Measurements from ENCODE around the gene PLCB4.

DNA sequence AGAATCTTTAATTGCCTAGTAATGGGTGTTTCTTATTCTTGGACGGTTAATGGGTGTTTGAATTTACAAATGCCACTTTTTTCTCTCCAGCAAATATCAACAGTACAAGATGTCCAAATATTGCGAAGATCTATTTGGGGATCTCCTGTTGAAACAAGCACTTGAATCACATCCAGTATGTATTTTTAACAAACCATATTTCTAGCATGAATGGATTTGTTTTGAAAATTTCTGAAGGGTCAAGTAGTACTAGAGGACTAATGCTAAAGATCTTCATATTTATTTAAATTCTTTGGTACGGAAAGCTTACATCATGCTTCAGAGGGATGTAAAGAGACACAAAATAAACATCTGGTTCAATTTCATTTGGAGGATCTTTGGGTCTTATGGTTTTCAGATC, 321.6 kb downstream of the PLCB4 start:
- TF ChIP-seq CTCF (IDR thresholded peaks at IDR 0.05) (no peak), EZH2phosphoT487 (IDR thresholded peaks at IDR 0.05; ENCODE audit: borderline replicate concordance, low read depth) (no peak), RAD21 (IDR thresholded peaks at IDR 0.05; ENCODE audit: low read length) (no peak), EP300 (IDR thresholded peaks at IDR 0.05; ENCODE audit: borderline replicate concordance in 1 of 2, low read depth in 1 of 2, low read length in 1 of 2) (no peak), YY1 (IDR thresholded peaks at IDR 0.05; ENCODE audit: low read depth) (no peak), GATA2 (CRISPR knock-in tag; IDR thresholded peaks at IDR 0.05) (no peak), RCOR1 (IDR thresholded peaks at IDR 0.05; ENCODE audit: low read length) (no peak)
- TF ChIP-seq, protein P1, sequence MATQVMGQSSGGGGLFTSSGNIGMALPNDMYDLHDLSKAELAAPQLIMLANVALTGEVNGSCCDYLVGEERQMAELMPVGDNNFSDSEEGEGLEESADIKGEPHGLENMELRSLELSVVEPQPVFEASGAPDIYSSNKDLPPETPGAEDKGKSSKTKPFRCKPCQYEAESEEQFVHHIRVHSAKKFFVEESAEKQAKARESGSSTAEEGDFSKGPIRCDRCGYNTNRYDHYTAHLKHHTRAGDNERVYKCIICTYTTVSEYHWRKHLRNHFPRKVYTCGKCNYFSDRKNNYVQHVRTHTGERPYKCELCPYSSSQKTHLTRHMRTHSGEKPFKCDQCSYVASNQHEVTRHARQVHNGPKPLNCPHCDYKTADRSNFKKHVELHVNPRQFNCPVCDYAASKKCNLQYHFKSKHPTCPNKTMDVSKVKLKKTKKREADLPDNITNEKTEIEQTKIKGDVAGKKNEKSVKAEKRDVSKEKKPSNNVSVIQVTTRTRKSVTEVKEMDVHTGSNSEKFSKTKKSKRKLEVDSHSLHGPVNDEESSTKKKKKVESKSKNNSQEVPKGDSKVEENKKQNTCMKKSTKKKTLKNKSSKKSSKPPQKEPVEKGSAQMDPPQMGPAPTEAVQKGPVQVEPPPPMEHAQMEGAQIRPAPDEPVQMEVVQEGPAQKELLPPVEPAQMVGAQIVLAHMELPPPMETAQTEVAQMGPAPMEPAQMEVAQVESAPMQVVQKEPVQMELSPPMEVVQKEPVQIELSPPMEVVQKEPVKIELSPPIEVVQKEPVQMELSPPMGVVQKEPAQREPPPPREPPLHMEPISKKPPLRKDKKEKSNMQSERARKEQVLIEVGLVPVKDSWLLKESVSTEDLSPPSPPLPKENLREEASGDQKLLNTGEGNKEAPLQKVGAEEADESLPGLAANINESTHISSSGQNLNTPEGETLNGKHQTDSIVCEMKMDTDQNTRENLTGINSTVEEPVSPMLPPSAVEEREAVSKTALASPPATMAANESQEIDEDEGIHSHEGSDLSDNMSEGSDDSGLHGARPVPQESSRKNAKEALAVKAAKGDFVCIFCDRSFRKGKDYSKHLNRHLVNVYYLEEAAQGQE (IDR thresholded peaks at IDR 0.05; ENCODE audit: low read depth, low read length), result no peak
- TF ChIP-seq, protein P2, sequence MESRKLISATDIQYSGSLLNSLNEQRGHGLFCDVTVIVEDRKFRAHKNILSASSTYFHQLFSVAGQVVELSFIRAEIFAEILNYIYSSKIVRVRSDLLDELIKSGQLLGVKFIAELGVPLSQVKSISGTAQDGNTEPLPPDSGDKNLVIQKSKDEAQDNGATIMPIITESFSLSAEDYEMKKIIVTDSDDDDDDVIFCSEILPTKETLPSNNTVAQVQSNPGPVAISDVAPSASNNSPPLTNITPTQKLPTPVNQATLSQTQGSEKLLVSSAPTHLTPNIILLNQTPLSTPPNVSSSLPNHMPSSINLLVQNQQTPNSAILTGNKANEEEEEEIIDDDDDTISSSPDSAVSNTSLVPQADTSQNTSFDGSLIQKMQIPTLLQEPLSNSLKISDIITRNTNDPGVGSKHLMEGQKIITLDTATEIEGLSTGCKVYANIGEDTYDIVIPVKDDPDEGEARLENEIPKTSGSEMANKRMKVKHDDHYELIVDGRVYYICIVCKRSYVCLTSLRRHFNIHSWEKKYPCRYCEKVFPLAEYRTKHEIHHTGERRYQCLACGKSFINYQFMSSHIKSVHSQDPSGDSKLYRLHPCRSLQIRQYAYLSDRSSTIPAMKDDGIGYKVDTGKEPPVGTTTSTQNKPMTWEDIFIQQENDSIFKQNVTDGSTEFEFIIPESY (IDR thresholded peaks at IDR 0.05; ENCODE audit: borderline replicate concordance, low read depth), result no peak

Measured in SK-N-SH (cell line).